Coronary artery (tissue), 2 donors: ENCODE measurements around the gene ANKEF1.
"Not testable (repeated sequence)": the region's sequence is repeated elsewhere in the genome, so short reads cannot be mapped to it uniquely, and the experiment has no call there.

Source experiments
- DNase-seq: peaks from one replicate; pipeline ENCODE4 v3.0.0-alpha.2; 2017; ENCODE audit warnings: low spot score
- H3K27ac ChIP-seq, 2 donors: fragments of 200-600 bp; sonication (generic); one replicate each; pipeline ENCODE4 v1.5.1; 2016 to 2019
- H3K4me3 ChIP-seq: fragments of 200-600 bp; sonication (generic); 2 replicates; pipeline ENCODE4 v1.5.1; 2016; ENCODE audit warnings: mild to moderate bottlenecking, moderate library complexity
- CTCF ChIP-seq: fragments of 200-600 bp; sonication (generic); IDR thresholded peaks from one replicate; pipeline ENCODE4 v1.5.1; 2019; ENCODE audit warnings: antibody characterized with exemption

The ANKEF1 gene

GRCh38 chr20:10033905-10034650, 709 bp upstream of the ANKEF1 start:
- no peak for DNase-seq
- TF ChIP-seq CTCF, result no peak
- Histone ChIP-seq H3K27ac (no peak overlapping the region), H3K4me3 (no peak overlapping the region)

- H3K4me3 ChIP-seq, H3K27ac ChIP-seq, DNase-seq: not testable (repeated sequence)
These were observed 1.5 kb downstream of the ANKEF1 start for GRCh38 chr20:10036321-10036720.

GRCh38 chr20:10040070-10040975, 5.5 kb downstream of the ANKEF1 start:
- no peak for DNase-seq
- no peak for TF ChIP-seq CTCF
- H3K27ac ChIP-seq, result no peak overlapping the region
- no peak overlapping the region for H3K4me3 ChIP-seq

DNA sequence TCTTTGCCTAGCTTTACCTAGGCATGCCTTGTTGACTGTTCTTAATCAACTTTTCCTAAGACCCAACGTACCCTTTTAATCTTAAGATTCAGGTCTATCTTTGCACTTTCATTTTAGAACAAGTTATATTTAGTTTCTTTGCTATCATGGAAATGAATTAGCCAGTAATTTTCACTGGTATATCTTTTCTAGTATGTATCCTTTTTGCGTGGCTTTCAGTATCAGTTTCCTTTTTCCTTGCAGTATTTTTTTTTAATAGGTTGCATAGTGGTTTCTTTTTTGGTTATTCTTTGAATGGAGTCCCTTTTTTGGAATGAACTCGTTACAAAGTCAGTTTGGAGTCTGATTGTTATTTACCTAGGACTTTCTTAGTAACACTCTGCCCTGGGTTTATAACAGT, 7.3 kb downstream of the ANKEF1 start:
- Histone ChIP-seq H3K27ac (no peak overlapping the region), H3K4me3 (no peak overlapping the region)
- no peak for TF ChIP-seq CTCF
- no peak for DNase-seq

DNA sequence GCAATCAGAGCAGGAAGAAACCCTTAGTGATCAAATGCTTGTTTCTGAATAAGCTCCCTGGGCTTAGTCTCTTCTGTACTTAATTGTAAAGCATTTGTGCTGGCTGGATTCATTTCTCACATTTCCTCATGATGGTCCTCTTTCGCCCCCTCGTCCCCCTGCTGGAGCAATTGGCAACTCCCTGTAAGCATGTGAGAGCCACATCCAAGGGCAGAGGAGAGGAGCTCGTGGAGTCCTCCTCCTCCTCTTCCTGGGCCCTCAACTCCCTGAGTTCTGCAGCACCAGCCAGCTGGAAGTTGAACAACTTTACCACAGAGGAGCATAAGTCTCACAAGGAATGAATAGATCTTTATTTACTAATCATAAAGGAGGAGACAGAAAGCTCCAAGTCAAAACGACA, 12.6 kb downstream of the ANKEF1 start:
- TF ChIP-seq CTCF, result no peak
- H3K4me3 ChIP-seq, result no peak overlapping the region
- DNase-seq, result no peak
- no peak overlapping the region for H3K27ac ChIP-seq

- Histone ChIP-seq H3K4me3 (no peak overlapping the region), H3K27ac (no peak overlapping the region)
- no peak for DNase-seq
- no peak for TF ChIP-seq CTCF
These were observed 16.4 kb downstream of the ANKEF1 start for GRCh38 chr20:10051185-10051584.

DNA sequence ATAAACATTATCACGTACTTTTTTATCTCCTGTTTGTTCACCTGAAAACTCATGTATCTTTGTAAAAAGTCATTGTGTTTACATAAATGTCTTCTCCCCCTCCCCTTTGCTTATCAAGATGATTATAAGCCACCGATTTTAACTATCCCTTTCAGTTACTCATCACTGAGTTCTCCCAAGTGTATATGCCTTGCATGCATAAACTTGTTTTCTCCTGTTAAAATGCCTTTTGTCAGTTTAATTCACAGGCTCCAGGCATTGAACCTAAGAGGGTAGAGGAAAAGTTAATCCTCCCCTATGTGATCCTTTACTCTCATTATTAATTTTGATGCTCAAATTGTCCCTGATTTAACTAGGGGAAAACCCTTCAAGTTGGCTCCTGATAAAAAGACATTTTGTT, 24.2 kb downstream of the ANKEF1 start:
- no peak for DNase-seq
- no peak overlapping the region for H3K27ac ChIP-seq
- no peak for TF ChIP-seq CTCF
- H3K4me3 ChIP-seq, result no peak overlapping the region
